ENCODE measurements around the gene EDAR.

EDAR gene

GRCh38 chr2:108938077-108938710 lies 50.8 kb downstream of the EDAR start:
- H3K27ac ChIP-seq = peak overlapping the region; percentile 40
- TF ChIP-seq, protein P1, sequence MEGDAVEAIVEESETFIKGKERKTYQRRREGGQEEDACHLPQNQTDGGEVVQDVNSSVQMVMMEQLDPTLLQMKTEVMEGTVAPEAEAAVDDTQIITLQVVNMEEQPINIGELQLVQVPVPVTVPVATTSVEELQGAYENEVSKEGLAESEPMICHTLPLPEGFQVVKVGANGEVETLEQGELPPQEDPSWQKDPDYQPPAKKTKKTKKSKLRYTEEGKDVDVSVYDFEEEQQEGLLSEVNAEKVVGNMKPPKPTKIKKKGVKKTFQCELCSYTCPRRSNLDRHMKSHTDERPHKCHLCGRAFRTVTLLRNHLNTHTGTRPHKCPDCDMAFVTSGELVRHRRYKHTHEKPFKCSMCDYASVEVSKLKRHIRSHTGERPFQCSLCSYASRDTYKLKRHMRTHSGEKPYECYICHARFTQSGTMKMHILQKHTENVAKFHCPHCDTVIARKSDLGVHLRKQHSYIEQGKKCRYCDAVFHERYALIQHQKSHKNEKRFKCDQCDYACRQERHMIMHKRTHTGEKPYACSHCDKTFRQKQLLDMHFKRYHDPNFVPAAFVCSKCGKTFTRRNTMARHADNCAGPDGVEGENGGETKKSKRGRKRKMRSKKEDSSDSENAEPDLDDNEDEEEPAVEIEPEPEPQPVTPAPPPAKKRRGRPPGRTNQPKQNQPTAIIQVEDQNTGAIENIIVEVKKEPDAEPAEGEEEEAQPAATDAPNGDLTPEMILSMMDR (conservative IDR thresholded peaks at IDR 0.05) = no peak

GRCh38 chr2:108937367-108938017 lies 51.5 kb downstream of the EDAR start:
- TF ChIP-seq, protein P1 (conservative IDR thresholded peaks at IDR 0.05) = no peak
- H3K27ac ChIP-seq = peak overlapping the region; percentile 40

- no peak overlapping the region for H3K27ac ChIP-seq
- TF ChIP-seq, protein P1 (conservative IDR thresholded peaks at IDR 0.05) = no peak
Observed at GRCh38 chr2:108936866-108937265, 52.2 kb downstream of the EDAR start.

GRCh38 chr2:108936076-108936864 lies 52.8 kb downstream of the EDAR start:
- TF ChIP-seq, protein P1 (conservative IDR thresholded peaks at IDR 0.05) = no peak
- no peak overlapping the region; the same call in 1 of the 2 replicates for H3K27ac ChIP-seq

DNA sequence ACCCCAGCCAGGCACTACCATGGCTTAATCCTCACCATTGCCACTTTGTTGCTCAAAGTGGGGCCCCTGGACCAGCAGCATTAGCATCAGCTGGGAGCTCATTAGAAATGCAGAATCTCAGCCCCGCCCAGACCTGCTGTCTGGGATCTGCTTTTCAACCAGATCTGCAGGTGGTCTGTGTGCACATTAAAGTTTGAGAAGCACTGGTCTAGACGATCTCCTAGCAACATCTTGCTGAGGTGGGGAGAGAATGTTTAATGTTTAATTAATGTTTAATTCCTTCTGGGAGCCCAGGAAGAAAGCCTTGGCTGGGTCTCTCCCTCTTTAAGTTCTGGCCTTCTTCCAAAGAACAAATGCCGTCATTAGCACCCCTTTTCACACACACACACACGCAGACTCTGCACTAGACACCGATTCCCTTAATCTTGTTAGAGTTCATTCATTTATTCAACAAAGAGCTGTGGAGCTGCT lies 53.7 kb downstream of the EDAR start:
- TF ChIP-seq, protein P1 (conservative IDR thresholded peaks at IDR 0.05) = no peak
- peak overlapping the region; percentile 33; the same call in 1 of the 2 replicates for H3K27ac ChIP-seq

DNA sequence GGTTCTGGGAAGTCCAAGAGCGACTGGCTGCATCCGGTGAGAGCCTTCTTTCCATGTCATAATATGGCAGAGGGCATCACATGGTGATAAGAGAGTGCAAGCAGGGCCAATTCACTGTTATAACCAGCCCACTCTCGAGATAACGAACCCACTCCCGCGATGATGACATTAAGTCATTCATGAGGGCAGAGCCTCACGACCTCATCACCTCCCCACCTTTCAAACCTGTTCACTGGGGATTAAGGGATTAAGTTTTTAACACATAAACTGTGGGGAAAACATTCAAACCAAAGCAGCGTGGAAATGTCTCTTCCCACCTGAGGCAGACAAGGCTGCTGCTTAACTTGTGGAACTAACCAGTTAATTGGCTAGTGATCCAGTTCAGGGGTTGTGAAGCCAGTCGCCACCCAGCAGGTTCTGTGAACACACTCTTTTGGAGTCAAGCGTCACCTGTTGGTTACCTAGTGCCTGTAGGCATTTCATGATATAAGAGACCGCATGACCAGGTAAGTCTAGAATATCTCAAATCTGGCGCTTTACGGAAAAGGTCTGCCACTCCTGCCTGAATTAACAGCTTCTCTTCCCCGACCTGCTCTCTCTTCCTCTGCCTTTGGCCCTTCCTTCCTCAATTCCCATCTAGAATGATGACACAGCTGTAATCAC lies 54.3 kb downstream of the EDAR start:
- TF ChIP-seq, protein P1 (conservative IDR thresholded peaks at IDR 0.05) = no peak
- peak overlapping the region; percentile 33; the same call in 1 of the 2 replicates for H3K27ac ChIP-seq

All from VCaP (cell line).